H4 (cell line): ENCODE data around the gene NPY1R. TPM values are rescaled to one million over a fixed set of nuclear protein-coding genes. Genes with fewer than 3 reads are reported as not detected.

Experiments used
- DNase-seq: peaks from one replicate; pipeline ENCODE4 v3.0.0-alpha.2; 2015; ENCODE audit warnings: low spot score
- total RNA-seq: library from RNA; depleted of rRNA; stranded (reverse); fragments of >200 nt; shearing (Covaris generic); gene quantifications from 2 replicates; pipeline ENCODE4 v1.2.3, GENCODE V29; 2014; rRNA removed

Gene NPY1R
- 1.3 and 2.0 TPM in 2 replicates for total RNA-seq

DNA sequence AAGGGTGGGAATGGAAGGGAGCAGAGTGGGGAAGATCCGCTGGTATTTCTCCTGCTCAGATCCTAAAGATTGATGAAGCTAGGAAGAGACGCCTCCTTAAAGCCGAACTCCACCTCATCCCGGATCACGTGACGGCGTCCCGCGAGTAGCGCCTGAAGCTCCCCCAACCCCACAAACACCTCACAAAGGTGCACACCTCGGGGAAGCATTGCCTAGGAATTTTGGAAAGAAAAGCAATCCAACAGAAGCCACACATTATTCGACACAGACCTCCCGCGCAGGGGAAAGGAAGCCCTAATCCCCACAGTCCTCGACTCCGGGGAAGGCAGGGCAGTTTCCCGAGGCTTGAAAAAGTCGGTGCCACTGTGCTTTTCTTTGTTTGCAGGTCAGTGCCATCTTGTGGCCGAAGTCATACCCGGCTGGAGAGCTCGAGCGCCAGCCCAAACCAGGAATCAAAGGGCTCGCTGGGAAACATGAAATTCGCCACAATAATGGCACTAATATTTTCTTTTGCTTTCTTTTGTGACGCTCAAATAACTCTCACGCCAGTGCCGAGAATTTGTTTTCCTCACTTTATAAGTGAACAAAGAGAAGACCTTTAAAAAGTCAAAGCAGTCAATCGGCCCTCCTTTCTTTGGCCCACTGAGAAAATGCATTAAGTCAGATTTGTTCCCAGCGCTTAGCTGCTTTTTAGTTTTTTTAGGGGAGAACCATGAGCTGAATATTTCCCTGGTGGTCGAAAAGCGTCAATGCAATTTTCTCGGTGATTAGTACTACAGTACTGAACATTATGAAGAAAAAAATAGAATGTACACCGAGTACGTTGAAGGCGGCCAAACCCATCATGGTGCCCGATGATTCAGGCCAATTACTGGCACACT is at the start of gene NPY1R:
Gene NPY1R, minus strand, starts transcription at position 71 of the 881 bp plus-strand sequence. CDS start 6,042 bp downstream, outside the sequence.
- DNase-seq: peak; percentile 78

DNA sequence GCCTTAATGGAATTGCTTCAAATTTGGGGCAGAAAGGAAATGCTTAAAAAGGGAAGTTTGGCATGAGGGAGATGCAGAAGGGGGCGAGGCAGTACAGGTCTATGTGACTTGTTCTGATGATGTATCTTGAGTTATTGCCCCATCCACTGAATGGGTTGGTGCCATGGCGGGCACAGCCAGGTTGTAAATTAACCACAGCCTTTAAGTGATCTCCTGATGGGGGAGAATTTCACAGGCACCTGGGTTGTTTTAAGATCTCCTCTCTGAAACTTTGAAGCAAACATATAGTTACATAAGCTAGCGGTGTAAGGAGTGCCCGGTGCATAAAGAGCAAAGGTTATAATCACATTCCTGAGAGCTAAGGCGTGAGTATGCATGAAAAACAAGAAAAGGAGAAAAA is 48.3 kb upstream of the NPY1R start:
- DNase-seq: no peak

DNA sequence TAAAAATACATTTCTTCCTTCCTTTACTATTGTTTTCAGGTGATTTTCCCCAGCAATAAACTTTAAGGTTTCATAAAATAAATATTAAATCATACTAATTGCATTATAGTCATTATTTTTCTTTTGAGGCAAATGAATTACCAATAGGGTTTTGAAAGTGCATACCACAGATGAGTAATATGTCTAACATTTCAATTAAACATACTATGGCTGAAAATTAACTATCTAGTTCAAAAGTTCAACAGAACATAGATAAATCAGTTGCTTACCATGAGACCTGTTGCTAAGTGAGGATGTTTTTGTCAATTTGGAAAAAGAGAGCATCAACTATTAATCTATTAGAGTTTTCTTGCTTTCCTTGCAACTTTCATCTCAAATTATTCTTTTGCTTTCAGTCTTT is 46.3 kb upstream of the NPY1R start:
- DNase-seq: no peak

DNA sequence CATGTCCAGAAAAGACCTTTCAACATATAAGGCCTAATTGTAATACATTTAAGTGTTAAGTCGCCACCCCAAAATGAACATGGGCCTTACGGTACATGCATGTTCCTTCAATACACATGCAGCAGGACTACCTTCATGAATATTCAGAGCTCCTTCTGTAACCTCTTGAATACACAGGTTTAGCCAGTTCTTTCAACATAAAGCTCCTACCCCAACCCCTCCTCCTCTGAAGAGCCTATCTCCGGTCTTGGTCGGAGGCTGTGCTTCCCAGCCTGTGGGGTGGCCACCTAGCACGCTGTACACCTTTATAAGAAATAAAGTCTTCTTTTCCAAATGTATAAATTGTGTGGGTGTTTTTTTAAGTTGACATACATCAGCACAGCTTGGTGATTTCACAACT is 39.6 kb upstream of the NPY1R start:
- DNase-seq: no peak

DNA sequence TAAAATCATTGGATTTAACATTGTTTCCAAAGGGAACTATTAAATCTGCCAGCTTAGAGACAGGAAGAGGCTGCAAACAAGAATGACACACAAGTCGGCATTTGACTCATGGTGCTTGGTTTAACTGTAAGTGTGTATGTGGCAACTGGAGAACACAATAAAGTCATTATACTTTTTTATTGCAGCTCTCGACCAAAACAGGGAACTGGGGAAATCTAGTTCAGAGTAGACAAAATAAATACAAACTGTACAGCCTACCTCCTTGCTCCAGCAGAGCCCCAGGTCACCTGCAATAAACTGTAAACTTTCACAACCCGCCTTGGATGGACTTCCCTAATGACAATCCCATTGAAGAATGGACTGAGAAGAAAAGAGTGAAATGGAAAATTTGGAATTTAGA is 35.3 kb upstream of the NPY1R start:
- DNase-seq: peak; percentile 29

DNA sequence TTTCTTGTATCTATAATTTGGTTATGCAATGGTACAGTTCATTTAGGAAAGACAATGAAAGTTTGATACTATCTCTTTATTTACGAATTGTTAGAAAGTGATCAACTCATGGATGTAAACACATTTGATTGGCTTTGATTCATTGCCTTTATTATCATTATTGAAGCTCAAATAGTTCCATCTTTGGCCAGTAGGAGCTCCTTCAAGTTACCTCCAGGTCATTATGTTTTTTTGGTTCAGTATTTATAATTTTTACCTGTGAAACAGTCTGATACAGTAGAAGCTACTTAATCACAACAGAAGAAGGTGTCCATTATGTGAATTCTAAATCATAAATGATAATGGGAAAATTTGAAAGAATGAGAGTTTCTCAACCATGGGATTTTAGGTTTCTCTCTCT is 23.7 kb upstream of the NPY1R start:
- no peak for DNase-seq

DNA sequence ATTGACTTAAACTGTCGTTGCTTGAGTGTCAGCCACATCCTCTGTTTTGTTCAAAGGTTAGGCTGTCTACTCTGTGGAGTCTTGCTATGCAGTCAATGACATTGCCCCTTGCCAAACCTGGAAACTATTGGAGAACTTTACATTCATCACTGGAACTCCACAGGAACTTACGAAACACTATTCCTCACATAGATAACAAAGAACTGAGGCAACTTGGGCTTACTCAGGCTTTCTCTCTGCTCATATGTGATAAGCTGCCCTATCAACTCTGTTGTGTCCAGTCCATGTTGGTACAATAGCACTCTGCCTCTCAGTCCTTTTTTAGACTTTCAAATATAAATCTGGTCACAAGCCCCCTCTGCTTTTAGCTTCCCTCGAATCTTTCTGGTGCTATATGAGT is 20.7 kb upstream of the NPY1R start:
- no peak for DNase-seq

DNA sequence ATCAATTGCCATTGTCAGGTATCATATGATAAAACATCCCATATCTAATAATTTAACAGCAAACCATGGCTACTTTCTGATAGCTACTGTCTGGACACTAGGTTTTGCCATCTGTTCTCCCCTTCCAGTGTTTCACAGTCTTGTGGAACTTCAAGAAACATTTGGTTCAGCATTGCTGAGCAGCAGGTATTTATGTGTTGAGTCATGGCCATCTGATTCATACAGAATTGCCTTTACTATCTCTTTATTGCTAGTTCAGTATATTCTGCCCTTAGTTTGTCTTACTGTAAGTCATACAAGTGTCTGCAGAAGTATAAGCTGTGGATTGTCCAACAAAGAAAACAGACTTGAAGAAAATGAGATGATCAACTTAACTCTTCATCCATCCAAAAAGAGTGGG is 18.3 kb upstream of the NPY1R start:
- DNase-seq: no peak

DNA sequence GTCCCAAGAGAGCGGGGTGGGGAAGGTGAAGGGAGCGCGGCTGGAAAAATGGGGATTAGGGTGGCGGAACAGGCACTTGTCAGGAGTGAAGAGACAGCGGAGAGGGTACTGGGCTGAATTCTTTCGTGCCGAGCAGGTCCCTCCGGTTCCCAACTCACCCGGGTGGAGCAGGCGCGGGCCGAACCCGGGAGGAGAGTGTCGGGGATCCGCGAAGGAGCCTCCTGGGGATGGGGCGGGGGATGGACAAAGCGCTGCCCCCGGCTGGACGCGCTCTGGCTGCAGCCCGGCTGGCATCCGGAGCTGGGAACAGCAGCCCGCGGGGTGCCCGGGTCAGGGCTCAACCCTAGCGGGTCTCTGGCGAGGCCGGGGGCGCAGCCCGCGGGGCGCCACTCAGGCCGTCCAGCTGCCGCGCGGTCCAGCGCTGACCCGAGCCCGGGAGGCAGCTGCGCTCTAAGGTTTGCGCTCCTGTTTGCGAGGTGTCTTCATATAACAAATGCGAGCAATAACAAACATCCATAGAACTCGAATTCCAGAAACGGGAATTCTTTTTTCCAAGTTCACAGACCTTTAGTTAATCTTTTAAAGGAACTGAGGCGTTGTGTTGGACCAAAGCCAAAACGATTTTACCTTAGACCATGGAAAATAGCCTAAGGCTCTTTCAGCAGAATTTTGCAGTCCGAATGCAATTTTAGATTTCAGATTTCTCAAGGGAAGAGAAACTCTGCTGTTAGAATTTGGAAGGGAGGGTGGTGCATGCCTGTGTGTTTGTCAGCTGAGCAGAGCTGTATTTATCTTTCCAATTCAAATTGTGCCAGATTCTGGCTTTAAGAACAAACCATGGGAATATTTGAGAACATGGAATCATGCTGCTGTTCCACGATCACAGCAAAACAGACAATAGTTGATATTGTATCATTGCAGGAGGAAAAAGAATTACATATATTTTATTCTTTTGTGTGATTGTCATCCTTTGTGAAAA is 12.0 kb upstream of the NPY1R start:
- no peak for DNase-seq

DNA sequence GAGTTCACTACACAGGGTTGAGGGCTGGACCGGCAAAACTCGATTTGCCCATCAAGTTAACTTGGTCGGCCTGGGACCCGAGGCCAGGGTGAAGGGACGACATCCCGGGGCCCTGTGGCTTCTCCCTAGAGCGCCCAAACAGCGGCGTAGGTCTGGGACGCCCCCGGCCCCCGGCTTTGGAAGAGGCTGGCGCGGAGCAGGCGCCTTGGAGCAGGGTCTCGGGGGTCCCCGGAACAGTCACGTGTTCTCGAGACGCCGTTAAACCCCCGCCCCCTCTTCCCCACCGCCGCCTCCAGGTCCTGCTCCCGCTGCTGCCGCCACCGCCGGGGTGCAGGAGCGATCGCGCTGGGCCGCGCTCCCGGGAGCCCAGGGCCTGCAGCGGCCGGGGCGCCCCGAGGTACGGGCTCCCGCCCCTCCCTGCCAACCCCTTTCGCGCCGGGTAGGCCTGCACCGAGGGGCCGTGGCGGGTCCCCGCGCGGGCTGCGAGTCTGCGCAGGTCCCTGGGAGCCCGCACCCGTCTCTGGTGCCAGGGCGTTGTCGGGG is 11.3 kb upstream of the NPY1R start, which contains the start of gene NPY5R:
Gene NPY5R, plus strand, starts transcription at position 289 of the 543 bp plus-strand sequence. CDS start 6,382 bp downstream, outside the sequence.
- DNase-seq: no peak

DNA sequence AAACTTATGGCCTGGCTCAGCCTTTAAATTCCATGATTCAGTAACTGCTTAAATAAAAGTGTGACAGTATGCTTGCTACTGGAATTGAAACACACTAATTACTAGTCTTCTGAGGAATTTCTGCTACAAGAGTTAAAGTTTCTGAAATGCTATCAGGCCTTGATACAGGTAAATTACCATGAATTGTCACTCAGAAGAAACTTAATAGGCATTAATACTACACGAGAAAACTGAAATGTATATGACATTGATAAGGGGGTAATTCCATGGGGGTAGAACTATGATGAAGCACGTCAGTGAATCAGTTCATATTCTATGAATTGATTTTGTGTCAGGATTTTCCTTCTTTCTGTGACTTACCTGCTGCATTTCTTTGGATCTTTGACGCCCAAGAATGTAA is 3.0 kb upstream of the NPY1R start:
- no peak for DNase-seq

DNA sequence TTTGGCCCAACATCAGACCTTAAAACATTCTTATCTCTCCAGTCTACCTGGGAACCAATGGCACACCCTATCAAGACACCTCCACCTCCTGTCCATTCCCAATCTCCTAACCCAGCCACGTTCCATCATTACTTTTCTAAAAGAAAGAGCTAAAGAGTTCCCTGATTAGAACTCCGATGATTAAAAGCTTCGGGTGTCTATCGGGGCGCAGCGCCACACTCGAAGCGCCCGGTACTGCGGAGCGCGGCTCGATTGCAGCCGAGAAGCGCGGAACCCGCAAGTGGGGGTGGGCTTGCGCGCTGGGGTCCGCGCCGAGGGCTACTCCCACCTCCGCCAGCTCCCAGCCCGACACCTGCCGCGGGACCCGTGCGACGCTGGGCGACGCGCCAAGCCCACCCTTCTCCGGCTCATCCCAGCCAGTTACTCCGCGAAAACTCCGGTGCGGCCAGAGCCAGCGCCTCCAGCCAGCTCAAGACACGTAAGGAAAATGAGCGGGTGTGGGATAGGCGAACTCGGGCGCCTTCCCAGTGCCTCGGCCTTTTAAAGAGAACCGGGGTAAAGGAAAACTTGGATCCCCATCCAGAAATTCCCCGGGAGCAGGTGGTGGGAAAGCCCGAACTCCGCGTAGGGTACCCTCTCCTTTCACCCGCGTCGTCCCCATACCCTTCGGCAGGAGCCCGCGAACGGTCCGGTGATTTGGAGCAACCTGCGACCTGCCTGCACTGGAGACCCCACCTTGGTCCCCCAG is 593 bp downstream of the NPY1R start:
- DNase-seq: no peak

DNA sequence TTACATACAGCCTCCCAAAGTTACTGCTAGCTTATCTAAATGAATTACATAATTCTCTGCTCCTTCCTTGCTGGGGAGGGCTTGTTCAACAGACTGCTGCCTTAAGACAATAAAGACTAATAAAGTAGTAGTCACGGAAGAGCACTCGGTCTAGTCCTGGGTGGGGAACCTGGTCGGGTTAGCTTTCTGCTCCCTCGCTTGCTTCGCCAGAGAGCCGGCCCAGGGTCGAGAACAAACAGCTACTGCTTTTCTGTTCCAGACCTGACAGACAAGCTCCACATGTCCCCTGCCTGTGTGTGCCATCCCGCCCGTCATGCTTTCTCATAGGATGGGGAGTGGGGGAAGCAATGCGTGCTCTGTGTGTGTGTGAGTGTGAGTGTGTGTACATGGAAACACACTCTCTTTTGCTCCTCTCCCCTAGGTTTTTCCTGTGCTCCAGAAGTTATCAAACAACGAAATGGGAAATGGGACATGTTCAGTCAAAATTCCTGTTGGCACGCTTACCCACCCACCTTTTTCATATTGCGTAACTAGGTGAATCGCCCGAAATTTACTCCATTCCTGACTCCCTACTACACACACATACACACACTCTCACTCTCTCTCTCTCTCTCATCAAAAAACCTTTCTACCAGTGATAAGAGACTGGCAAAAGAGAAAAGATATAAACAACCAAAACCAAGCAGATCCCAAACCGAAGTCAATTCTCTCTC is 1.3 kb downstream of the NPY1R start:
- DNase-seq: no peak

DNA sequence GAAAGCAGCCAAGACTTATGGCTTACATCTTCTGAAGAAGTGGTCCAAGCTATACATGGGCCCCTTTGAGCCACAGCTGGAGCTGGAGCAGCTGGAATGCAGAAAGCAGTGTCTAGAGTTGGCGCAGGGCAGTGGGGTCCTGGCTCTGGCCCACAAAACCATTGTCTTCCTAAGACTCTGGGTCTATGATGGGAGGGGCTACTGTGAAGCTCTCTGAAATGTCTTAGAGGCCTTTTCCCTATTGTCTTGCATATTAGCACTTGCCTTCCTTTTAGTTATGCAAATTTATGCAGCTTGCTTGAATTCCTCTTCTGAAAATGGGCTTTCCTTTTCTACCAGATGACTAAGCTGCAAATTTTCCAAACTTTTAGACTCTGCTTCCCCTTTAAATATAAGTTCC is 15.3 kb downstream of the NPY1R start:
- DNase-seq: no peak

DNA sequence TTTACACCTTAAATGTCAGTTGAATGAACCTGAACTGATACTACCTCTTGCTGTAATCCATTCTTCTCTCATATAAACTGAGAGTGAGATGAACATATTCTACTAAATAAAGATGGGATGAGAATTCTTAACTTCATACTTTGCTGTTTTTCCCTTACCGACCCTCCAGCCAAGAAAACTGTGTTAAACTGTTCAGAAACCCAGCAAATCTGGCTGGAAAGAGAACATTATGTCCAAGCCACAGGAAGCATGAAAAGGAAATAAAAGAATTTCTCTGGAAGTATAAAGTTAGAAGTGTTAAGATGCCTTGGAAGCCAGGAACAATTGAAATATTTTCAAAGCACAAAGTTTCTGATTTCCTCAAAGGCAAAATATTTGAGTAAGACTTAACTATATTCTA is 22.9 kb downstream of the NPY1R start:
- no peak for DNase-seq

DNA sequence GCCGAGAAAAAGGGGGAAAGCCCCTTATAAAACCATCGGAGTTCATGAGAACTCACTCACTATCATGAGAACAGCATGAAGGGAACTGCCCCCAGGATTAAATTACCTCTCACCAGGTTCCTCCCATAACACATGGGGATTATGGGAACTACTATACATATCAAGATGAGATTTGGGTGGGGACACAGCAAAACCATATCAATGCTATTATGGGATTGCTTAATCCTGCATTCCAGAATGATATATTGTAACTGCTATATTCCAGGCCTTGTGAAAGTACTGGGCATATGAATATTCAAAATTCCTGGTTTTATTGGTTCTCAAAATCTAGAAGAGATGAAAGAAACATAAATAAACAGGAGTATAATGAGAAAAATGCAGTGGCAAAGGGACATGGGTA is 29.3 kb downstream of the NPY1R start:
- DNase-seq: no peak

DNA sequence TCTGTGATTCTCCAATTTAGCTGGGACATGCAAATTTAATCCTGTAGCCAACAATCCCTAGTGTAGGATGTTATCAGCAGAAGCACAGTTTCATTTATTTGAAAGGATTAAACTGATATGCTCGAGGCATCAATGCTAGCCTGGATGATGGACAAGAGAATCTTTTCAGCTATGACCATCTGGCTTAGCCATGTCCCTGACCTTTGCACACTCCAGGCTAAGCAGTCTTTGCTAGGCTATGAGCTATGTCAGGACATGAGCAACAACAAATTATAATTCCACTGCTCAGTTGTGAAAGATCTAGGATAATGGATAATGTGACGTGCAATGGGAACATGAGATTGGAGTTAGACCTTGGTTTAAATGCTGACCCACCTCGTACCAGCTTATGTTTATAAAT is 32.0 kb downstream of the NPY1R start:
- no peak for DNase-seq

DNA sequence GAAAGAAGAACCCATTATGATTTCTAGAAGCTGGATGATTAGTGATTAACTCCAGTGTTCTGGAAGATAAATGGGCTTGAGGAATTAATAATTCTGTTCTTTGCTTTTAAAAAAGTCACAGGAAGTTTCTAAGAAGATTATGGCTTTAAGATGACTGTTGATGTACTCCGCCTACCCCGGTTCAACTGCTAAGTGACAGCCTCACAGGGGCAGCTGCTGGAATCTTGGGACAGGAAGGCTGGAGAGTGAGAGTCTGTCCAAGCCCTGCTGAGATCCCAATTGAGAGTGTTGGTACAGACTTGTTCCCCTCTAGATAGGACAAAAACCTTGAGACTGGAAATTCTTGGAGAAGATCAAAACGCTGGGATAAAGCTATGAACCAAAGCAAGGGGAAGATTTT is 37.3 kb downstream of the NPY1R start:
- DNase-seq: no peak

DNA sequence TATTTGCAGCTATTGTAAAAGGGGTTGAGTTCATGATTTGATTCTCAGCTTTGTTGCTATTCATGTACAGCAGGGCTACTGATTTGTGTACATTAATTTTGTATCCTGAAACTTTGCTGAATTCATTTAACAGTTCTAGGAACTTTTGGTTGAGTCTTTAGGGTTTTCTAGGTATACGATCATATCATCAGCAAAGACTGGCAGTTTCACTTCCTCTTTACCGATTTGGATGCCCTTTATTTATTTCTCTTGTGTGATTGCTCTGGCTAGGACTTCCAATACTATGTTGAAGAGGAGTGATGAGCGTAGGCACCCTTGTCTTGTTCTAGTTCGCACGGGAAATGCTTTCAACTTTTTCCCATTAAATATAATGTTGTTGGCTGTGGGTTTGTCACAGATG is 48.1 kb downstream of the NPY1R start:
- DNase-seq: no peak

DNA sequence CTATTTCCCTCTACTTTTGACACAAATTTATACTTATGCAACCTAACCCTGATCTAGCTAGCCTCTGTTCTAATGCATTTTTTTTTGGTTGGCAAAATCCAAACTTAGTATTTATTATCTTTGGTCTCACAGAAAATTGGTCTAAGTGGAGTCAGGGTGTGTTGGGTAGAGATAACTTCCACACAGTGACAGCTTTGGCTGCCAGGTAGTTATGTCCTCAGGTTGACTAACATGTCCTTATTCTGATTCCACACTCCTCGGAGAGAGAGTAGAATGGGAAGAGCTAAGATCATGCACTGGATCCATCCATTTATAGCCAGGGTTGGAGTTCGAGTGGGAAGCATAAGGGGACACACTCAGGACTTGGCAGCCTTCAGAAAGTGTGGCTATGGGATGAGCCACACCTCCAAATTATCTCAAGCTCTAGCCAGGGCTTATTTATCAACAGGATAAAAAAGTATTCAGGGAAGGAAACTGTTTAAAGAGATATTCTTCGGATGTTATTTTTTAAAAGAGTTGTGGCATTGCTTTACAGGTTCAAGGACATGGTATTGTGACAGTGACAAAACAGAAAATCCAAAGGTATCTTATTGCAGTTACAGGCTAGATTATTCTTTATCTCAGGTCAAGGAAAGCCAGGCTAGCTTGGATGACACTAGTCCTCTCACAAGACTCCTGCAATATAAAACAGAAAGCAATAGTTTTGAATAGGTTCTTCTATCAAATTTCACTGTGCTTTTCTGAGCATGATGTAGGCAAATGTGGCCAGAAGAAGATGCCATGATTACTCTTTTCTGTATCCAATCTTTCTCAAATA is 51.5 kb downstream of the NPY1R start:
- no peak for DNase-seq
